GM12891 (cell line): ENCODE results near the gene DYSF.

Source experiments
- DNase-seq: peaks from one replicate; pipeline ENCODE4 v3.0.0; 2011; ENCODE audit warnings: low spot score; ENCODE audit not compliant: insufficient read length
- FAIRE-seq: peaks from 2 replicates; lab custom pipeline; 2011; peaks lifted over from hg19 to GRCh38; lab: Jason Lieb, UNC
- PAX5 ChIP-seq: IDR thresholded peaks from 2 replicates; pipeline ENCODE4 v1.6.1; 2011; ENCODE audit warnings: low read length, moderate library complexity, mild to moderate bottlenecking; ENCODE audit not compliant: insufficient read depth, severe bottlenecking
- POLR2A ChIP-seq: IDR thresholded peaks from 2 replicates; pipeline ENCODE4 v1.6.1; 2011; ENCODE audit warnings: low read depth, low read length, control low read depth
- POLR2AphosphoS5 ChIP-seq: IDR thresholded peaks from 2 replicates; pipeline ENCODE4 v1.6.1; 2011; ENCODE audit warnings: low read depth, low read length, control low read depth
- POU2F2 ChIP-seq: IDR thresholded peaks from 2 replicates; pipeline ENCODE4 v1.6.1; 2011; ENCODE audit warnings: low read depth, mild to moderate bottlenecking, control low read depth, low read length, moderate library complexity
- SPI1 ChIP-seq: IDR thresholded peaks from 2 replicates; pipeline ENCODE4 v1.6.1; 2011; ENCODE audit warnings: low read depth, low read length, control low read depth
- TAF1 ChIP-seq: IDR thresholded peaks from 2 replicates; pipeline ENCODE4 v1.6.1; 2011; ENCODE audit warnings: low read depth, low read length, control low read depth

Gene DYSF

GRCh38 chr2:71462641-71463341 is 9.4 kb downstream of the DYSF start:
- DNase-seq (no peak), FAIRE-seq (no peak)
- TF ChIP-seq POLR2AphosphoS5 (no peak), POLR2A (no peak), POU2F2 (no peak), TAF1 (no peak), PAX5 (no peak), SPI1 (no peak)

GRCh38 chr2:71463342-71463654 is 9.9 kb downstream of the DYSF start:
- no peak for FAIRE-seq
- no peak for TF ChIP-seq POLR2AphosphoS5
- no peak for TF ChIP-seq POLR2A
- no peak for TF ChIP-seq SPI1
- no peak for TF ChIP-seq PAX5
- no peak for TF ChIP-seq POU2F2
- no peak for TF ChIP-seq TAF1

GRCh38 chr2:71464389-71464788 is 11.0 kb downstream of the DYSF start:
- FAIRE-seq: no peak
- no peak for TF ChIP-seq POLR2A
- no peak for TF ChIP-seq PAX5
- TF ChIP-seq SPI1: no peak
- no peak for TF ChIP-seq TAF1
- no peak for DNase-seq

More at GRCh38 chr2:71463342-71463654, 9.9 kb downstream of the DYSF start:
- no peak for DNase-seq

- DNase-seq: no peak
- TF ChIP-seq TAF1: no peak
- TF ChIP-seq PAX5: no peak
- no peak for TF ChIP-seq POLR2AphosphoS5
- FAIRE-seq: no peak
Measured at GRCh38 chr2:71465356-71465755, 12.0 kb downstream of the DYSF start.

- no peak for DNase-seq
- TF ChIP-seq POLR2AphosphoS5: no peak
- TF ChIP-seq PAX5: no peak
- TF ChIP-seq POU2F2: no peak
- no peak for TF ChIP-seq POLR2A
- TF ChIP-seq TAF1: no peak
- no peak for TF ChIP-seq SPI1
- no peak for FAIRE-seq
Measured at GRCh38 chr2:71465961-71466300, 12.6 kb downstream of the DYSF start.

GRCh38 chr2:71466301-71467179 is 13.2 kb downstream of the DYSF start:
- FAIRE-seq (no peak), DNase-seq (peak; percentile 38)
- no peak for TF ChIP-seq PAX5
- no peak for TF ChIP-seq POLR2AphosphoS5
- no peak for TF ChIP-seq TAF1
- TF ChIP-seq SPI1: no peak
- TF ChIP-seq POU2F2: no peak
- TF ChIP-seq POLR2A: no peak

GRCh38 chr2:71467180-71467815 is 13.9 kb downstream of the DYSF start:
- DNase-seq: no peak
- no peak for FAIRE-seq

GRCh38 chr2:71468279-71469015 is 15.1 kb downstream of the DYSF start:
- TF ChIP-seq POLR2A (no peak), SPI1 (no peak), POU2F2 (no peak), TAF1 (no peak), POLR2AphosphoS5 (no peak), PAX5 (no peak)
- no peak for DNase-seq
- FAIRE-seq: no peak

More at GRCh38 chr2:71467180-71467815, 13.9 kb downstream of the DYSF start:
- TF ChIP-seq POLR2A (no peak), POU2F2 (no peak), TAF1 (no peak), PAX5 (no peak), SPI1 (no peak), POLR2AphosphoS5 (no peak)
